Activated CD4-positive, alpha-beta T cell treated with anti-CD3 and anti-CD28 coated beads for 48 hours (primary cell): ENCODE measurements around the gene BANK1.

Source experiments
- DNase-seq: peaks from one replicate; pipeline ENCODE4 v3.0.0-alpha.2; 2020

The BANK1 gene, protein sequence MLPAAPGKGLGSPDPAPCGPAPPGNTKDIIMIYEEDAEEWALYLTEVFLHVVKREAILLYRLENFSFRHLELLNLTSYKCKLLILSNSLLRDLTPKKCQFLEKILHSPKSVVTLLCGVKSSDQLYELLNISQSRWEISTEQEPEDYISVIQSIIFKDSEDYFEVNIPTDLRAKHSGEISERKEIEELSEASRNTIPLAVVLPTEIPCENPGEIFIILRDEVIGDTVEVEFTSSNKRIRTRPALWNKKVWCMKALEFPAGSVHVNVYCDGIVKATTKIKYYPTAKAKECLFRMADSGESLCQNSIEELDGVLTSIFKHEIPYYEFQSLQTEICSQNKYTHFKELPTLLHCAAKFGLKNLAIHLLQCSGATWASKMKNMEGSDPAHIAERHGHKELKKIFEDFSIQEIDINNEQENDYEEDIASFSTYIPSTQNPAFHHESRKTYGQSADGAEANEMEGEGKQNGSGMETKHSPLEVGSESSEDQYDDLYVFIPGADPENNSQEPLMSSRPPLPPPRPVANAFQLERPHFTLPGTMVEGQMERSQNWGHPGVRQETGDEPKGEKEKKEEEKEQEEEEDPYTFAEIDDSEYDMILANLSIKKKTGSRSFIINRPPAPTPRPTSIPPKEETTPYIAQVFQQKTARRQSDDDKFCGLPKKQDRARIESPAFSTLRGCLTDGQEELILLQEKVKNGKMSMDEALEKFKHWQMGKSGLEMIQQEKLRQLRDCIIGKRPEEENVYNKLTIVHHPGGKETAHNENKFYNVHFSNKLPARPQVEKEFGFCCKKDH

DNA sequence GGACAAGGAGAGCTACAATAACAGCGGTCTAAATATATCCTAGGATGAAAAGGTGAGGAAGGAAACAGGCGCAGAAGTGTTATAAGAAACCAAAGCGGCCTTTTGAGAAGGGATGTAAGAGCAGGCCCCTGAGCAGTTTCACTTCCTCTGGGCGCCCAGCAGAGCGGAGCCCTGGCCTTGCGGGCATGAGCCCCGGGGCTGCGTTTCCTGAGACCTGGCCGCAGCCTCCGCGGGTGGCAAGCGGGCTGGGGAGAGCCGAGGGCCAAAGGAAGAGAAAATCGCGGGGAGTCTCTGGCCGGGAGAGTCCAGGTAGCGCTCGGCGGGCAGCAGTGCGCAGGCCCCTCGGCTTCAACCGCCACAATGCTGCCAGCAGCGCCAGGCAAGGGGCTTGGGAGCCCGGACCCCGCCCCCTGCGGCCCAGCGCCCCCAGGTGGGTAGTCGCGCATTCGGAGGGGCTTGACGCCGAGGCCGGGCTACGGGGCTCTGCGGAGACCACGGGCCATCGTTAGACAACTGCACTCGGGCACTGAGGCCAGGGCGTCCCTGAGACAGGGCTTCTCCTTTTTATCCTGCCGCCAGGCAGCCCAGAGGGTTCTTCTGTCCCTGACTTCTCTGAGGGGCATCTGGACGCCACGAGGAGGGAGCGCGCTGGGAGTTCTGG lies at the start of gene BANK1:
Gene BANK1 (plus strand): TSS at position 210 of the 661 bp plus-strand sequence. CDS start 151 bp downstream, at position 361.
- DNase-seq: peak; percentile 26

DNA sequence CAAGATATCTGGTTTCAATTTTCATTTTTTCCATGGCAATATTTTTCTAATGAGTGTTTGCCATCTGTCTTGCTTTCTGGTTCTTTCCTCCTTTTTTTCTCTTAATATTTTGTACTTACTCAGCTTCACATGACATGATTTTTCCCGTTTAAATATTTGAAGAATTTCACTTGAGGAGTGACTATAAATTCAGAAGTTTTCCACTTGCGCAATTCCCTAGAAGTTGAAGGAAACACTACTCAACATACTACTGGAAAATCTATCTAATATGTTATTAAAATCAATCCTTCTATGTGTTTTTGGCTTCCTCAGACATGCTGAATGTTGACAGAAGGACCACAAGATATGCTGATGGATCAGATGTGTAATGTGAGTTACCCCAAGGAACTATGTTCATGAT lies 36.8 kb upstream of the BANK1 start:
- DNase-seq: no peak

- no peak for DNase-seq
Observed at GRCh38 chr4:101756181-101756580, 34.3 kb upstream of the BANK1 start.

DNA sequence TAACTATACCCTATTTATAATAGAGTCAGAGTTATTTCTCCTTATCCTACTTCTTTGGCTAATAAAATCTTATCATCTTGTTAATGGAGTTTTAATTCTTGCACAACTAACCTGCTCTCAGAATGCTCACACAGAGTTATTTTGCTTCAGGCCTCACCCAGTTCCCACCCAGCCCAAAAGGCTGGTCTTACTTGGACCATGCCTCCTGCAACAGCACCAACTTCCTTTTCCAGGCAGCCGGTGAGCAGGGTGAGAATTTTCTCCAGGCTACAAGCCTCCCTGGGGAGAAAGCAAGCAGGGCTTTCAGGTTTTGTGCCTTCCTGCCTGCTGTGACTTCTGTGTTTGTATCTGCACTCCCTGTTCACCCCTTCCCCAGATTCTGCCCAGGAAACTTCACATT lies 29.1 kb upstream of the BANK1 start:
- no peak for DNase-seq

DNA sequence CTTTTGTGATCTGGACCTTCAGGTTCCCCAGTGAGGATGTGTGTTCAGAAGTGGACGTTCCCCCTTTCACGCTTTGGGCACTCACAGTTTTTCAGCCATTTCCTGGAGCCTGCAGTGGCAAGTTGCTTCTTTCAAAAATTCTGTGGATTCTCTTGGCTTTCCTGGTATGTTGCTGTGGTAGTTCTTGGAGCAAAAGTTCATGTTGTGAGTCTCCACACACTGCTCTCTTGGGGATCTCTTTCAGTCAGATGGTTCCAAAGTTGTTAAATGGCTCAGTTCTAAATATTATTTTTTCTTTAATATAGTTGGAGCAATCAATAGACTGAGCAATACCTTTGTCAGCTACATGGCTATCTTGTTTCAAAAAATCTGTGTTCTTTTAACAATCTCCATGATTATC lies 28.5 kb upstream of the BANK1 start:
- DNase-seq: no peak

GRCh38 chr4:101762534-101762933 lies 28.0 kb upstream of the BANK1 start:
- no peak for DNase-seq

DNA sequence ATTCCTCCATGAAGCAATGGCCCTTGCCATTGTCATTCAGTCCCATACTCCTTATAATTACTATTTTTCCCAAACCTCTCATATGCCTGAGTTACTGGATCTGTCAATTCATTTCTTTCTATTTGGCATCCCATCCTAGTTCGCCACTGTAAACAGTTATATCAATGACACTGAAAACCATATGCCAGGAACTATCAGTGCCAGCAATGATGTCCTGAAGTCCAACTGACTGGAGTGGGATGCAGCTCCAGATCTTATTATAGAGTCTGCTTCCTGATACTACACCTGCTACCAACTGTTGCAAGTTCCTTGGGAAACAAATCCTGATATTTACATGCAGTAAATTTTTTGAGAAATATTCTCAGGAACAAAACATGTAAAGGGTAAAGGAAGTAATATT lies 27.0 kb upstream of the BANK1 start:
- DNase-seq: no peak

- DNase-seq: no peak
Observed at GRCh38 chr4:101774807-101775206, 15.7 kb upstream of the BANK1 start.

DNA sequence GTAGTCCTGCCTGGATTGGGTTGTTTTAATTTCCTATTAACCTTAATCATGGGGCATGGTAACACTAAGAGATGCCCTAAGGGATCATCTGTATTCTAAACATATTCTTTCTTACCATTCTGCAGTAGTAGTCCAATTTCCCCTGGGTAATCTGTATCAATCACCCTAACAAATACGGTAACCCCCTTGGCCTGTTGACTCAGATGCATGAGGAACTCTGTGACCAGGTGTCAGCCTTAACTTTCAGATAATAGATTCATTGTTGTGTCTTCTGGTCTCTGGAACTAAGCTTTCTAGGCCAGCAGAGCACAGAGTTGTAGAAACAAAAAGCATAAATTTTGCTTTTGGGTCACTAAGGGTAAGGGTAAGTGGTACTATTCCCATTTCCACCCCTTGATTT lies 13.1 kb upstream of the BANK1 start:
- DNase-seq: no peak

GRCh38 chr4:101780284-101780683 lies 10.2 kb upstream of the BANK1 start:
- DNase-seq: no peak

DNA sequence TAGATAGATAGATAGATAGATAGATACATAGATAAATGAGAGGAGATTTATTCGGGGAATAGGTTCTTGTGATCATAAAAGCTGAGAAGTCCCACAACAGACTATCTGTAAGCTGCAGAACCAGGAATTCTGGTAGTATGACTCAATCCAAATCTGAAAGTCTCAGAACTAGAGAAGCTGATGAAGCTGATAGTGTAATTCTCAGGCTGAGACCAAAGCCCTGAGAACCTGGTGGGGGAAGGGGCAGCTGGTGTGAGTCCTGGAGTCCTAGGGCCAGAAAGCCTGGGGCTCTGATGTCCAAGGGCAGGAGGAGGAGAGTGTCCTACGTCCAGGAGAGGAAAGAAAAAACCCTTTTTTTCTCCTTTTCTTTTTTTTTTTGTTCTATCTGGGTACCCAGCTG lies 8.0 kb upstream of the BANK1 start:
- DNase-seq: no peak

- DNase-seq: no peak
Observed at GRCh38 chr4:101784957-101785356, 5.6 kb upstream of the BANK1 start.

GRCh38 chr4:101785486-101785885 lies 5.0 kb upstream of the BANK1 start:
- DNase-seq: no peak

GRCh38 chr4:101787701-101788316 lies 2.7 kb upstream of the BANK1 start:
- DNase-seq: no peak

GRCh38 chr4:101791182-101791558 lies 640 bp downstream of the BANK1 start:
- DNase-seq: no peak

DNA sequence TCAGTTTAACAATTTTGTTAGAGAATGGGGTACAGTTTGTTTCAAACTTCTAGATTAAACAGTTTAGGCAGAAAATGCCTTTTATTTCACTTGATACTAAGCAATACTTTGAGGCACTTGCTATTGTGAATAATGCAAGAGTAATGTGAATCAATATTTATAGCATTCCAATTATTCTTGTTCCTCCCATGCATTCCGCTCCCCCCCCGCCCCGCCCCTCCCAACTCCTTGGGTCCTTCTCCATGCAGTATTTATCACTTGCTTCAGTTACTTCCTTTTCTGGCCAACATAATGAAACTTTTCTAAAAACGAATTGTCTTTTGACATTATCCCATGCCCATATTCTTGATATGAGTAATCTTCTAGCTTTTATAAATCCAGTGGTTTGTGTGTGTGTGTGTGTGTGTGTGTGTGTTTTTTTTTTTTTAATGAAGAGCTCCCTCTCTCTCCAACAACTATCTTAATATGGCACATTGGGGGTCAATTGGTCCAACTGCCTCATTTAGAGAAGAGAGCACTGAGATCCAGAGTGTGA lies 1.6 kb downstream of the BANK1 start:
- no peak for DNase-seq

GRCh38 chr4:101793397-101793796 lies 2.9 kb downstream of the BANK1 start:
- DNase-seq: no peak

GRCh38 chr4:101794806-101795205 lies 4.3 kb downstream of the BANK1 start:
- no peak for DNase-seq

GRCh38 chr4:101795704-101796103 lies 5.2 kb downstream of the BANK1 start:
- DNase-seq: no peak

DNA sequence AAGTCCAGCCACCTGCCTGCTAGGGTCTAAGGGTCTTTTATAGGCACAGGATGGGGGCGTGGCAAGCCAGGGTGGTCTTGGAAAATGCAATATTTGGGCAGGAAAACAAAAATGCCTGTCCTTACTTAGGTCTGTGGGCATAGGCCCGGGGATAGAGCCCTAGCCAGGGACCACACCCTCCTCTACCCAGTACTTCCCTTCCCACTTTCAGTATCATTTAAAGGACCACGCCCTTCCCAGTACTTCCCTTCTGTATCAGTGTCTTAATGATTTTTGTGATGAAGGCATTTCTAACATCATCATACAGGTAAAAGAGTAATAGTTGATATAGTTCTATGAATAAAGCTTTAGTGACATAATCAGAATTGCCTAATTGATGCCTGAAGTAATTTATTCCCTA lies 11.4 kb downstream of the BANK1 start:
- no peak for DNase-seq

DNA sequence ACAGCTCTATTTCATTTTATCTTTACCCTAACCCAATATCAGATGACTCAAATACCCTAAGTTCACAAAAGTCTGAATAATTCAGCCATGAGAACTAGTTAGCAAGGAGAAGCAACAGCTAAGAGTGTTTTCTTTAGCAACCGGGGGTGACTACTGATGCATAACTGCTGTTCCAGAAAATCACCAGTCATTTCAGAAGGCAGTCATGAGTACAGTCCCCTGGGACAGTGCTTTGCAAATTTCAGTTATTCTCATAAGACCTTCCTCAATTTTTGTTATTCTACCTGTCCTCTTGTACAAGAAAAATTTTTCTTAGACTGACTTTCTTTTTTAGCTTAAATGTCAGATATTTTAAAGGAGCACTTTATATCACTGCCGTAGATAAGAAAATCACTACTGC lies 16.4 kb downstream of the BANK1 start:
- no peak for DNase-seq

- no peak for DNase-seq
Observed at GRCh38 chr4:101807351-101807750, 16.8 kb downstream of the BANK1 start.

DNA sequence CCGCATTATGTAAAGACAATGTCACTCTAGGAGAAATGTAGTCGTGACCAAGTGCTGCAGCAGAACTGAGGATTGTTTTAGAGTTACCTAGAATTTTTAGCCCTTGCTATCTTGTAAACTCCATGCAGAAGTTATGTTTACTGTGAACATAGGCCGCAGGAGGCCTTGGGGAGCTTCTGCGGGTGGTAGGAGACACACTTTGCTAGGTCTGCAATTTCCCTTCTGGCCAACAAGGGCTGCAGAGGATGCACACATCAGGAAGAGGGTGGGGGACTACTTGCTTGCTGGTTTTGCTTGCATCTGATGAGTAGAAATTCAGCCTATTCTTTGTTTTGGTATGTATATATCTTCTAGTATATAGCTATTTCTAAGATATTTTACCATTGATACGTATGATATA lies 23.1 kb downstream of the BANK1 start:
- no peak for DNase-seq
